Activated T-helper 2 cell treated with anti-CD3 and anti-CD28 coated beads, Interferon-gamma antibody, Interleukin-2, Interleukin-4, amounts not matched to agents 10 μg/mL and 5 μg/mL and 100 μg/mL, durations not matched to agents 14 hours and 24 hours and 36 hours (primary cell): ENCODE measurements around the gene ADAR. TPM values are rescaled to one million over a fixed set of nuclear protein-coding genes. Genes with fewer than 3 reads are reported as not detected.

ENCODE experiments used
- DNase-seq: peaks from one replicate; pipeline ENCODE4 v3.0.0; 2021; ENCODE audit warnings: low spot score
- H3K27ac Mint-ChIP-seq: one replicate; pipeline ENCODE4 v1.8.0; 2021; ENCODE audit warnings: mixed read lengths
- H3K27me3 Mint-ChIP-seq: one replicate; pipeline ENCODE4 v1.8.0; 2021; ENCODE audit warnings: low read depth, mixed read lengths
- H3K36me3 Mint-ChIP-seq: one replicate; pipeline ENCODE4 v1.8.0; 2021; ENCODE audit warnings: low read depth, mixed read lengths
- H3K4me1 Mint-ChIP-seq: one replicate; pipeline ENCODE4 v1.8.0; 2021; ENCODE audit warnings: low read depth, mixed read lengths
- H3K4me3 Mint-ChIP-seq: one replicate; pipeline ENCODE4 v1.8.0; 2021; ENCODE audit warnings: low read depth, mild to moderate bottlenecking, moderate library complexity, mixed read lengths
- H3K9me3 Mint-ChIP-seq: one replicate; pipeline ENCODE4 v1.8.0; 2021; ENCODE audit warnings: mixed read lengths
- intact Hi-C: fragments of 100-400 bp; cut with micrococcal nuclease; formaldehyde crosslinking; loops from one replicate; pipeline ENCODE4 v1.15.1; 2023
- total RNA-seq: library from RNA; stranded (reverse); gene quantifications from 2 replicates; pipeline ENCODE4 v1.2.3, GENCODE V29; 2022

The ADAR gene
- total RNA-seq, 1 donor from 2014 or later, result 267 TPM

DNA sequence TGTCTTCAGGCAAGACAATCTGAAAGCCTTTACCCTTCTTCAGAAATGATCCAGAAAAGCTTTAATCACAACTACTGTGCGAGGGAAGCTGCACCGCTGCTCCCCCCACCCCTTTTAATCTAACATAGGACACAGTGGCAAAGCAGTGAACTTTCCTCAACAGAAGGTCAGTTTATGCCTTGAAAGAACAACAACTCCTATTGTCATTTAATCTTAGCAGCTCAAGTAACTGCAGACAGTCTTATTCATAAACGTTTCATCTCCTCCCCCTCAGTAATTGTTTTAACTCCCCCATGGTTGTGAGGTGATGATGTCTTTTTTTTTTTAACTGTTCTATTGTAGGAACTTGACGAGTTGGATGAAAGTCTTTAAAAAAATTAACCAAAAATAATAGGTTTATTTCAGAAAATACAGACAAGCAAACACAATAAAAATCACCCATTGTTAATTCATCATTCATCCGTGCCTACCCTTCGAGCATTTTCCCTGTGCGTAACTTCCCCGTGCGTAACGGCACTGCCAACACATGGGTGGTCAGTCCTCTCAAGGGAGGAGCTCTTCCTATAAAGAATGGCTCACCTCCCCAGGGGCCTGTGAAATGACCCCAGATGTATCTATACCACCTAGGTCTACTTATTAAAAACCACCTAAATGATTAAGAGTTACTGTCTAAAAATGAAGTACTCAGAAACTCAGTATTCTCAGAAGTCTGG is 3.3 kb upstream of the ADAR start:
- H3K36me3 Mint-ChIP-seq, result peaks cover 33% of the 10 kb centered on the region
- no peaks in the 10 kb centered on the region for H3K27me3 Mint-ChIP-seq
- H3K4me3 Mint-ChIP-seq, result no peak overlapping the region
- intact Hi-C loops, result no loop called here
- H3K4me1 Mint-ChIP-seq, result peaks cover 53% of the 10 kb centered on the region
- H3K27ac Mint-ChIP-seq, result peak overlapping the region; percentile 56
- DNase-seq, result no peak
- no peaks in the 10 kb centered on the region for H3K9me3 Mint-ChIP-seq

DNA sequence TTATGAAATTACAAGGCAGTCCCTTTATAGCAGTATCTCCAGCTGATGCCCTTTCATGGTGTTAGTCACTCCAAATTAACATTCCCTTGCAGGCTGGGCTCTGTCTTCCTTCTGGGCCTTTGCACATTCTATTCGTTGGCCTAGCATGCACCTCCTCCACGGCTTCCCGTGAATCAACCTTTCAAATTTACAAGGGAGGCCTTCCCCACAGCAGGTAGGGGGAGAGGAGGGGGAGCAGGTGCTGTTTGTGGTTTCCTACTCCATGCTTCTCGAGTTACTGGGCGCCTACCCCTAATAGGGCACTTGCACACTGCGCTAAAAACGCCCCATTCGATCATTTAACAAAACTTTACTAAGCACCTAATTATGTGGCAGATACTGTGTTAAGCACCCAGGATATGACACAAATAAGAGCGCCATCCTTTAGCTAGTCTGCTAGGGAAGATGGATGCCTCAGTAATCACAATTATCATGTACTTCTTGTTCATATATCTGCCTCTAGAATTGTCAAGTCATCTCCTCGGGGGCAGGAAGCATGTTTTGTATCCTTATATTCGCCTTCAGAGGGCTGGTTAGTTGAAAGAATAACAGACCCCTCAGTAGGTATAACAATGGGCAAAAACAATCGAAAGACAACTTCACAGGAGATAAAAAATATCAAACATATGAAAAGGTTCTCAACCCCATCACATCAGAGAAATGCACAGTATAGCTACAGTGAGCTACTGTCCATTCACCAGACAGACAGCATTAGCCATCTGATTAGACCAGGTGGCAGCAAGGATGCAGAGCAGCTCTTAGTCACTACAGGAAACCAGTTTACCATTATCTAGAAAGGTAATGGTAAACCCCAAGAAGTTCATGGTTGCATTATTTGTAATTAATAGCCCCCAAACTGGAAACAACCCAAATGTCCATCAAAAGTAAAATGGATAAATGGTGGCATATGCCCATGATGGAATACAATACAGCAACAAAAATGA is 1.7 kb upstream of the ADAR start:
- peaks cover 38% of the 10 kb centered on the region for H3K36me3 Mint-ChIP-seq
- H3K4me3 Mint-ChIP-seq, result peak overlapping the region; percentile 98
- no peaks in the 10 kb centered on the region for H3K9me3 Mint-ChIP-seq
- intact Hi-C loops, result loop anchor here (5.0 kb wide), 1 partner anchor 138 kb away; no protein-coding TSS in a partner anchor
- DNase-seq, result peak; percentile 43
- peak overlapping the region; percentile 98 for H3K27ac Mint-ChIP-seq
- no peaks in the 10 kb centered on the region for H3K27me3 Mint-ChIP-seq
- peaks cover 54% of the 10 kb centered on the region for H3K4me1 Mint-ChIP-seq

- Mint-ChIP-seq H3K27me3 (no peaks in the 10 kb centered on the region), H3K36me3 (peaks cover 46% of the 10 kb centered on the region), H3K27ac (peak overlapping the region; percentile 98), H3K4me3 (peak overlapping the region; percentile 98), H3K9me3 (no peaks in the 10 kb centered on the region), H3K4me1 (peaks cover 58% of the 10 kb centered on the region)
- intact Hi-C loops, result loop anchor here (1.0 to 5.0 kb wide), 3 partner anchors 20 to 139 kb away; no protein-coding TSS in a partner anchor
- DNase-seq, result peak; percentile 40
Measured at GRCh38 chr1:154608397-154609270, 648 bp upstream of the ADAR start.

GRCh38 chr1:154607106-154607608 is 829 bp downstream of the ADAR start:
- H3K27me3 Mint-ChIP-seq, result no peaks in the 10 kb centered on the region
- DNase-seq, result no peak
- intact Hi-C loops, result loop anchor here (5.0 kb wide), 1 partner anchor 140 kb away; no protein-coding TSS in a partner anchor
- no peaks in the 10 kb centered on the region for H3K9me3 Mint-ChIP-seq
- H3K36me3 Mint-ChIP-seq, result peaks cover 59% of the 10 kb centered on the region
- H3K27ac Mint-ChIP-seq, result peak overlapping the region; percentile 98
- H3K4me3 Mint-ChIP-seq, result peak overlapping the region; percentile 98
- H3K4me1 Mint-ChIP-seq, result peaks cover 65% of the 10 kb centered on the region

DNA sequence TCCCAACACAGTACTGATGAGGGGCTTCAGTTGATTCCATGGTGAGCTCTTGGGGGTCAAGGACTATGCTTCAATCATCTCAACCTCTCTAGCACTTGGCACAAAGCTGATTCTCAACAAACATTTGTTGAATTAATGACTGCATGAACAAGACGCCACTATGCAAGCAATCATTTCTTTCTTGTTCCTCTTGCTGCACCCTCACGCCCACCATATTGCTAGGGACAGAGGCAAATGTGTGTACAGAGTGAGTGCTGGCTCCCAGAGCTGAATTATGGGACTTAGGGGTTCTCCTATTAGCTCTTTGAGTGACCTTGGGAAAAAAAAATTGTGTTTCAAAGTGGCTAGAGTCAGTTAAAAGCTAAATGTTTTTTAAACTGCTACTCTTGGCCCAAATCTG is 2.5 kb downstream of the ADAR start:
- peaks cover 68% of the 10 kb centered on the region for H3K36me3 Mint-ChIP-seq
- peaks cover 57% of the 10 kb centered on the region for H3K4me1 Mint-ChIP-seq
- intact Hi-C loops, result loop anchor here (5.0 kb wide), 1 partner anchor 142 kb away; no protein-coding TSS in a partner anchor
- H3K4me3 Mint-ChIP-seq, result peak overlapping the region; percentile 74
- H3K27me3 Mint-ChIP-seq, result no peaks in the 10 kb centered on the region
- H3K27ac Mint-ChIP-seq, result peak overlapping the region; percentile 62
- DNase-seq, result no peak
- no peaks in the 10 kb centered on the region for H3K9me3 Mint-ChIP-seq

GRCh38 chr1:154603317-154603716 is 4.7 kb downstream of the ADAR start:
- Mint-ChIP-seq H3K27me3 (no peaks in the 10 kb centered on the region), H3K9me3 (no peaks in the 10 kb centered on the region), H3K36me3 (peaks cover 82% of the 10 kb centered on the region), H3K4me1 (peaks cover 57% of the 10 kb centered on the region), H3K4me3 (no peak overlapping the region), H3K27ac (peak overlapping the region; percentile 43)
- intact Hi-C loops, result no loop called here
- DNase-seq, result no peak

DNA sequence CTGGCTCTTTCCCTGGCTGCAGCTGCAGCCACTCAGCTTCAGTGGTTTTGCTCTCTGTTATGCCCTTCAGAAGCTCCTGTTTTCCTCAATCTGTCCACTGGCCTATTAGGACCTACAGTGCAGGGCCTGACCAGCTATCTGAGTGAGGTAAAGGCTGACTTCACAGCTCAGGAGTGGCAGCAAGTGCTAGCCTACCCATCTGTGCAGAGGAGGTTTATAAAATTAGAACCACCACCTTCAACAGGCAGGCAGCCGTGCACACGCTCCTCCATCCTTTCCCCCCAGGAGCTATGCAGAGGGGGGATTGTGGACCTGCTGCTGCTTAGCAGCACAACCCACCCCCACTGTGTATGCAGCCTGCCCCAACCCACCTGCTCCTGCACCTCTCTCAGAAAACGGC is 8.3 kb downstream of the ADAR start:
- no peak overlapping the region for H3K4me3 Mint-ChIP-seq
- peaks cover 90% of the 10 kb centered on the region for H3K36me3 Mint-ChIP-seq
- peaks cover 38% of the 10 kb centered on the region for H3K4me1 Mint-ChIP-seq
- no peaks in the 10 kb centered on the region for H3K27me3 Mint-ChIP-seq
- H3K9me3 Mint-ChIP-seq, result no peaks in the 10 kb centered on the region
- H3K27ac Mint-ChIP-seq, result peak overlapping the region; percentile 59
- intact Hi-C loops, result no loop called here
- DNase-seq, result no peak

GRCh38 chr1:154598871-154599635 is 8.9 kb downstream of the ADAR start:
- H3K36me3 Mint-ChIP-seq, result peaks cover 90% of the 10 kb centered on the region
- peak overlapping the region; percentile 59 for H3K27ac Mint-ChIP-seq
- intact Hi-C loops, result no loop called here
- no peak overlapping the region for H3K4me3 Mint-ChIP-seq
- H3K4me1 Mint-ChIP-seq, result peaks cover 32% of the 10 kb centered on the region
- no peaks in the 10 kb centered on the region for H3K27me3 Mint-ChIP-seq
- no peak for DNase-seq
- no peaks in the 10 kb centered on the region for H3K9me3 Mint-ChIP-seq

- Mint-ChIP-seq H3K36me3 (peaks cover 92% of the 10 kb centered on the region), H3K27me3 (no peaks in the 10 kb centered on the region), H3K4me3 (no peak overlapping the region), H3K27ac (no peak overlapping the region), H3K9me3 (no peaks in the 10 kb centered on the region), H3K4me1 (peaks cover 15% of the 10 kb centered on the region)
- intact Hi-C loops, result no loop called here
- DNase-seq, result no peak
Measured at GRCh38 chr1:154595621-154596020, 12.4 kb downstream of the ADAR start.

GRCh38 chr1:154594811-154595210 is 13.2 kb downstream of the ADAR start:
- intact Hi-C loops, result no loop called here
- Mint-ChIP-seq H3K27ac (peak overlapping the region; percentile 61), H3K4me1 (peaks cover 17% of the 10 kb centered on the region), H3K9me3 (no peaks in the 10 kb centered on the region), H3K36me3 (peaks cover 89% of the 10 kb centered on the region), H3K4me3 (no peak overlapping the region), H3K27me3 (no peaks in the 10 kb centered on the region)
- no peak for DNase-seq

GRCh38 chr1:154593390-154593789 is 14.6 kb downstream of the ADAR start:
- H3K27ac Mint-ChIP-seq, result no peak overlapping the region
- peaks cover 7% of the 10 kb centered on the region for H3K4me1 Mint-ChIP-seq
- DNase-seq, result no peak
- peaks cover 91% of the 10 kb centered on the region for H3K36me3 Mint-ChIP-seq
- H3K4me3 Mint-ChIP-seq, result no peak overlapping the region
- H3K9me3 Mint-ChIP-seq, result no peaks in the 10 kb centered on the region
- no peaks in the 10 kb centered on the region for H3K27me3 Mint-ChIP-seq
- intact Hi-C loops, result no loop called here
